SU-DHL-6 (cell line): ENCODE results near the gene C2orf81.

Source experiments
- H2AFZ ChIP-seq: fragments of 200-600 bp; sonication (generic); 2 replicates; pipeline ENCODE4 v1.6.1; 2014; ENCODE audit warnings: low read depth, mild to moderate bottlenecking, moderate library complexity, mixed read lengths, antibody characterized with exemption, low read length; ENCODE audit not compliant: severe bottlenecking
- H3F3A ChIP-seq: fragments of 200-600 bp; shearing (Covaris generic); 2 replicates; pipeline ENCODE4 v1.6.0; 2016; ENCODE audit warnings: antibody characterized with exemption, mild to moderate bottlenecking; ENCODE audit not compliant: insufficient read depth
- H3K27ac ChIP-seq: fragments of 200-600 bp; sonication (generic); 2 replicates; pipeline ENCODE4 v1.5.1; 2016; ENCODE audit warnings: low read depth, mild to moderate bottlenecking, low read length, moderate library complexity, mixed read lengths
- H3K27me3 ChIP-seq: fragments of 200-600 bp; sonication (generic), shearing (Covaris generic); 2 replicates; pipeline ENCODE4 v1.6.0; 2014; ENCODE audit warnings: mild to moderate bottlenecking, low read length
- H3K36me3 ChIP-seq: fragments of 200-600 bp; sonication (generic); 2 replicates; pipeline ENCODE4 v1.6.1; 2014; ENCODE audit warnings: mild to moderate bottlenecking, low read length, mixed read lengths
- H3K4me2 ChIP-seq: fragments of 300-600, 200-600 bp; shearing (Covaris generic), sonication (generic); 2 replicates; pipeline ENCODE4 v1.6.0; 2014; ENCODE audit warnings: low read length, low read depth, mild to moderate bottlenecking; ENCODE audit not compliant: poor library complexity, severe bottlenecking
- H3K4me3 ChIP-seq: fragments of 200-600 bp; sonication (generic); 2 replicates; pipeline ENCODE4 v1.5.1; 2014; ENCODE audit warnings: antibody characterized with exemption, low read length, mild to moderate bottlenecking, mixed read lengths; ENCODE audit not compliant: insufficient read depth, poor library complexity, severe bottlenecking
- H3K79me2 ChIP-seq: fragments of 200-600 bp; sonication (generic); 2 replicates; pipeline ENCODE4 v1.6.1; 2014; ENCODE audit warnings: mild to moderate bottlenecking, low read length, moderate library complexity; ENCODE audit not compliant: insufficient read depth
- H3K9ac ChIP-seq: fragments of 200-600 bp; sonication (generic); 2 replicates; pipeline ENCODE4 v1.7.0; 2014; ENCODE audit warnings: mild to moderate bottlenecking, low read length
- H3K9me2 ChIP-seq: fragments of 200-600 bp; sonication (generic); replicated peaks from 2 replicates; pipeline ENCODE4 v1.6.1; 2014; ENCODE audit warnings: low read length; ENCODE audit not compliant: insufficient read depth
- H3K9me3 ChIP-seq: fragments of 200-600 bp; sonication (generic); 2 replicates; pipeline ENCODE4 v1.6.1; 2014; ENCODE audit warnings: low read length, mixed read lengths; ENCODE audit not compliant: insufficient read depth
- H4K20me1 ChIP-seq: fragments of 200-600 bp; sonication (generic); 2 replicates; pipeline ENCODE4 v1.6.1; 2014; ENCODE audit warnings: low read depth, mild to moderate bottlenecking, antibody characterized with exemption, low read length, moderate library complexity, mixed read lengths
- CTCF ChIP-seq: fragments of 200-600 bp; sonication (generic); IDR thresholded peaks from one replicate; pipeline ENCODE4 v1.5.1; 2017; ENCODE audit warnings: antibody characterized with exemption, mild to moderate bottlenecking, low read length, moderate library complexity; ENCODE audit not compliant: insufficient read depth, poor library complexity, severe bottlenecking
- EZH2phosphoT487 ChIP-seq: fragments of 200-600 bp; sonication (generic), shearing (Covaris generic); conservative IDR thresholded peaks from 2 replicates; pipeline ENCODE4 v1.6.1; 2018; ENCODE audit warnings: mild to moderate bottlenecking, antibody characterized with exemption, low read length, moderate library complexity, mixed read lengths

Gene C2orf81

GRCh38 chr2:74373221-74373676 lies 48.2 kb downstream of the C2orf81 start:
- TF ChIP-seq CTCF (no peak), EZH2phosphoT487 (no peak)
- no peak overlapping the region for H3K9ac ChIP-seq
- H3K27ac ChIP-seq, result no peak overlapping the region
- H3K9me2 ChIP-seq, result no peaks in the 10 kb centered on the region
- H3K36me3 ChIP-seq, result no peaks in the 10 kb centered on the region
- no peaks in the 10 kb centered on the region for H4K20me1 ChIP-seq
- no peak overlapping the region for H3K4me3 ChIP-seq
- no peaks in the 10 kb centered on the region for H3F3A ChIP-seq
- no peak overlapping the region for H3K4me2 ChIP-seq
- no peaks in the 10 kb centered on the region for H3K27me3 ChIP-seq
- no peaks in the 10 kb centered on the region for H3K79me2 ChIP-seq
- H2AFZ ChIP-seq, result no peak overlapping the region
- H3K9me3 ChIP-seq, result no peaks in the 10 kb centered on the region

GRCh38 chr2:74372674-74373073 lies 48.7 kb downstream of the C2orf81 start:
- H3K4me2 ChIP-seq, result no peak overlapping the region

GRCh38 chr2:74371421-74371820 lies 50.0 kb downstream of the C2orf81 start:
- Histone ChIP-seq H3K79me2 (no peaks in the 10 kb centered on the region), H3K9me3 (no peaks in the 10 kb centered on the region), H3K9me2 (no peaks in the 10 kb centered on the region), H3K27ac (no peak overlapping the region), H3K36me3 (no peaks in the 10 kb centered on the region), H3K9ac (no peak overlapping the region), H3F3A (no peaks in the 10 kb centered on the region), H3K4me3 (no peak overlapping the region), H3K27me3 (no peaks in the 10 kb centered on the region), H4K20me1 (no peaks in the 10 kb centered on the region), H3K4me2 (no peak overlapping the region), H2AFZ (no peak overlapping the region)
- TF ChIP-seq EZH2phosphoT487 (no peak), CTCF (no peak)

More at GRCh38 chr2:74372674-74373073, 48.7 kb downstream of the C2orf81 start:
- Histone ChIP-seq H3K27ac (no peak overlapping the region), H3F3A (no peaks in the 10 kb centered on the region), H3K4me3 (no peak overlapping the region), H2AFZ (no peak overlapping the region), H3K9me3 (no peaks in the 10 kb centered on the region), H3K9me2 (no peaks in the 10 kb centered on the region), H3K9ac (no peak overlapping the region), H3K27me3 (no peaks in the 10 kb centered on the region), H4K20me1 (no peaks in the 10 kb centered on the region), H3K36me3 (no peaks in the 10 kb centered on the region), H3K79me2 (no peaks in the 10 kb centered on the region)
- TF ChIP-seq CTCF (no peak), EZH2phosphoT487 (no peak)
